SK-N-MC (cell line): ENCODE data around the gene PNPO.

ENCODE experiments used
- EZH2 ChIP-seq: fragments of 200-600 bp; sonication (generic); IDR thresholded peaks from one replicate; pipeline ENCODE4 v1.6.1; 2017; ENCODE audit warnings: antibody characterized with exemption
- POLR2AphosphoS5 ChIP-seq: IDR thresholded peaks from 2 replicates; pipeline ENCODE4 v1.6.1; 2012; ENCODE audit warnings: mild to moderate bottlenecking, low read depth, low read length, borderline replicate concordance

GRCh38 chr17:47998044-47998443 is 56.7 kb downstream of the PNPO start:
- TF ChIP-seq POLR2AphosphoS5 (no peak), EZH2 (no peak)
